Adrenal gland (tissue), 12 donors: ENCODE measurements around the gene GRIK5. TPM values are rescaled to one million over a fixed set of nuclear protein-coding genes. Genes with fewer than 3 reads are reported as not detected.

Source experiments
- DNase-seq, 7 donors: peaks; one replicate each; pipeline ENCODE4 v3.0.0-alpha.2; 2019 to 2020
- H3K27ac ChIP-seq, 5 donors: fragments of 200-600 bp; sonication (generic) in 4 of 5; 1 replicate in 3 of 5; 2 replicates in 2 of 5; pipeline versions ENCODE4 v1.5.1 to v1.8.0; 2016 to 2020; ENCODE audit warnings: mild to moderate bottlenecking in 1 of 5
- H3K27me3 ChIP-seq: fragments of 200-600 bp; 2 replicates; pipeline ENCODE4 v1.8.0; 2021
- H3K36me3 ChIP-seq, 2 donors: fragments of 200-600 bp; replicated peaks in 1 of 2; 1 replicate in 1 of 2; 2 replicates in 1 of 2; pipeline versions ENCODE4 v1.5.1 to v1.8.0; 2018 to 2022
- H3K4me1 ChIP-seq, 2 donors: fragments of 200-600 bp; replicated peaks in 1 of 2; 1 replicate in 1 of 2; 2 replicates in 1 of 2; pipeline versions ENCODE4 v1.5.1 to v1.8.0; 2018 to 2021
- H3K4me3 ChIP-seq, 4 donors: fragments of 200-600 bp; sonication (generic) in 3 of 4; one replicate each; pipeline ENCODE4 v1.5.1; 2016 to 2018
- H3K9me3 ChIP-seq, 3 donors: fragments of 200-600 bp; sonication (generic) in 1 of 3; replicated peaks in 1 of 3; 1 replicate in 2 of 3; 2 replicates in 1 of 3; pipeline versions ENCODE4 v1.5.1 to v1.8.0; 2016 to 2021
- POLR2A ChIP-seq, 2 donors: fragments of 450-650 bp; IDR thresholded peaks; one replicate each; pipeline ENCODE4 v1.6.1; 2017; ENCODE audit warnings: antibody characterized with exemption in 2 of 2, mild to moderate bottlenecking in 2 of 2, moderate library complexity in 1 of 2
- WGBS, 4 donors: extraction: QIAGEN DNeasy Blood & Tissue Kit in 2 of 4; methylation state at CpG; one replicate each; pipeline versions ENCODE4 v1.1.5 to v1.1.7; 2013 to 2017; 5-methylcytosine and 5-hydroxymethylcytosine counted together
- intact Hi-C, 2 donors: fragments of 100-400 bp; cut with DNase I; formaldehyde crosslinking; loops; one replicate each; pipeline versions ENCODE4 v1.14.1 to v1.15.0; 2022 to 2023
- polyA plus RNA-seq, 3 donors: library from polyadenylated mRNA; stranded (reverse); fragments of 200-250 nt in 2 of 3; fragments of 350-450 nt in 1 of 3; fragmentation: Illumina TruSeq in 1 of 3; extraction: RNeasy Lipid Tissue Mini Kit (QIAGEN cat#74804) in 1 of 3; gene quantifications; one replicate each; pipeline ENCODE4 v1.2.3, GENCODE V29; 2013 to 2014
- total RNA-seq, 9 donors: library from RNA; depleted of rRNA in 4 of 9; stranded (reverse); fragments of >200 nt in 4 of 9; fragments of 120-200 nt in 1 of 9; fragmentation: NEBNext Ultra II Directional in 1 of 9; extraction: Animal tissue kit (Norgen Biotek cat#: 25700) in 1 of 9; gene quantifications; one replicate each; pipeline versions ENCODE4 v1.1.0 to v1.2.4, GENCODE V29; 2013 to 2023
- TF ChIP-seq, protein P1 (sequence below), 6 experiments: fragments of 450-650 bp in 4 of 6; fragments of 200-600 bp in 2 of 6; sonication (generic) in 1 of 6; IDR thresholded peaks; 1 replicate in 5 of 6; 2 replicates in 1 of 6; pipeline versions ENCODE4 v1.5.1 to v1.8.0; 2016 to 2021; ENCODE audit warnings: antibody characterized with exemption in 6 of 6, mild to moderate bottlenecking in 2 of 6, moderate library complexity in 1 of 6
- donor health status: healthy with polysubstance abuse.
- donor health status: Bipolar disorder and iron deficiency.
- donor health status: DM: yes; HTN: yes; CAD: no.
- donor health status: DM: no; HTN: no; CAD: no.
- donor health status: DM: no; HTN: no; CAD: no.
- donor health status: DM: yes; HTN: yes; CAD: no.

Gene GRIK5
- total and polyA plus RNA-seq, 12 donors: 0.24 to 11.9 (median 2.3) TPM; not detected in 1

DNA sequence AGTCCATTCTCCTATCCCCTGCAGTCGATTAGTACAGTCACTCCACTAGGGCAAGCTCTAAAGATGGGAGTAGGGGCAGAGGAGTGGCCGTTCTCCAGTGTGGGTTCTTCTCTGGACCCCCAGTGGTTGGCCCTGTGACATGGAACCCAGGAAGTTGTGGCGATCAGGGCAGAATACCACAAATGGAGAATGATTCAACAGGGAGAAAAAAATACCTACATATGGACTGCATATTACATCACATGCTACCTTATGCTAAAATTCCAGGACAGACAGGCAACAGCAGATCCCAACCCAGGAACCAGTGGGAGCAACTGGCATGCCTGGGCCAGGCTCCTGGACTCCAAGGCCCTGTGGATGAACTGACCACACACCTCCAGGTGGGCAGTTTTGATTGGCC lies 41.8 kb upstream of the GRIK5 start:
- WGBS, 4 donors: 75 to 83% (median 79%) methylated on average over 3 of the region's 3 CpGs
- intact Hi-C loops: no loop called here
- no peaks in the 10 kb centered on the region for H3K36me3 ChIP-seq

DNA sequence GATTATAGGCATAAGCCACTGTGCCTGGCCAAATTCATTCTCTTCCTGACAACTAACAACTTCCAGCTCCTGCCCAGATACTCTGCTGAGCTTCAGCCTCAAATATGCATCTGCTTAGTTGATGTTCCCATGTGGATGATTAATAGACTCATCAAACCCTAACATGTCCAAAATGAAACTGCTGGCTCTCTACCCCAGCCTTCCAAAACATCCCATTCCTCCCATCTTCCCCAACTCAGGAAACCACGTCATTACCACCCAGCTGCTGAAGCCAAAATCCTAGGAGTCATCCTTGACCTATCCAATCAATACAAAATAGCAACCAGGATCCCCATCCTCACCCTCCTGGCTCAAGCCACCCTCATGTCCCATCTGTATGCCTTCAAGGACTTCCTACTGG lies 41.4 kb upstream of the GRIK5 start:
- Histone ChIP-seq H3K4me3 (no peak overlapping the region), H3K36me3 (no peaks in the 10 kb centered on the region)
- WGBS, 4 donors: 53 to 68% (median 60%) methylated on average over 1 of the region's 1 CpG

More for the DNA sequence above, 41.8 kb upstream of the GRIK5 start:
- no peak for DNase-seq
- Histone ChIP-seq H3K4me1 (no peaks in the 10 kb centered on the region), H3K4me3 (no peak overlapping the region), H3K27ac (no peak overlapping the region), H3K27me3 (no peaks in the 10 kb centered on the region), H3K9me3 (no peaks in the 10 kb centered on the region)
- TF ChIP-seq POLR2A (IDR thresholded peaks at IDR 0.05): no peak
- TF ChIP-seq, protein P1, sequence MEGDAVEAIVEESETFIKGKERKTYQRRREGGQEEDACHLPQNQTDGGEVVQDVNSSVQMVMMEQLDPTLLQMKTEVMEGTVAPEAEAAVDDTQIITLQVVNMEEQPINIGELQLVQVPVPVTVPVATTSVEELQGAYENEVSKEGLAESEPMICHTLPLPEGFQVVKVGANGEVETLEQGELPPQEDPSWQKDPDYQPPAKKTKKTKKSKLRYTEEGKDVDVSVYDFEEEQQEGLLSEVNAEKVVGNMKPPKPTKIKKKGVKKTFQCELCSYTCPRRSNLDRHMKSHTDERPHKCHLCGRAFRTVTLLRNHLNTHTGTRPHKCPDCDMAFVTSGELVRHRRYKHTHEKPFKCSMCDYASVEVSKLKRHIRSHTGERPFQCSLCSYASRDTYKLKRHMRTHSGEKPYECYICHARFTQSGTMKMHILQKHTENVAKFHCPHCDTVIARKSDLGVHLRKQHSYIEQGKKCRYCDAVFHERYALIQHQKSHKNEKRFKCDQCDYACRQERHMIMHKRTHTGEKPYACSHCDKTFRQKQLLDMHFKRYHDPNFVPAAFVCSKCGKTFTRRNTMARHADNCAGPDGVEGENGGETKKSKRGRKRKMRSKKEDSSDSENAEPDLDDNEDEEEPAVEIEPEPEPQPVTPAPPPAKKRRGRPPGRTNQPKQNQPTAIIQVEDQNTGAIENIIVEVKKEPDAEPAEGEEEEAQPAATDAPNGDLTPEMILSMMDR (IDR thresholded peaks at IDR 0.05): no peak

DNA sequence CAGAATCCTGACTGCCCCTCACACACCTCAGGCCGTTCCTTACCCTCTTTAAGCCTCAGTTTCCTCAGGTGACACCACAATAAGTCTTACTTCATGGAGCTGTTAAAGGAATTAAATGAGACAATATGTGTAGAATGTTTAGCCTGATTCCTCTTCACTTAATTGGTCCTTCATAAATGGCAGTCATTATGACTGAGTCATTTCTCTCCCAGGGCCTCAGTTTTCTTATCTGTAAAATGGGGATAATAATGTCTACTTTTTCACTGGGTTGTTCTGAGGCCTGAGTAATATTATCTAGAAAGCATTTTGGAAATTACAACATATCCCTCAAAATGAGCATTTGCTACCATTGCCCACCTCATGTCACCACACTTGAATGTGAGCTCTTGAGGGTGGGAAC lies 40.7 kb upstream of the GRIK5 start:
- no peaks in the 10 kb centered on the region for H3K9me3 ChIP-seq
- TF ChIP-seq, protein P1 (IDR thresholded peaks at IDR 0.05): no peak
- no peak for TF ChIP-seq POLR2A (IDR thresholded peaks at IDR 0.05)
- H3K27ac ChIP-seq: no peak overlapping the region
- H3K4me1 ChIP-seq: no peaks in the 10 kb centered on the region
- intact Hi-C loops: no loop called here
- H3K4me3 ChIP-seq: no peak overlapping the region
- no peaks in the 10 kb centered on the region for H3K36me3 ChIP-seq
- WGBS, 4 donors: 69 to 92% (median 76%) methylated on average over 1 of the region's 1 CpG
- H3K27me3 ChIP-seq: no peaks in the 10 kb centered on the region
- DNase-seq: no peak

More for the DNA sequence above, 41.4 kb upstream of the GRIK5 start:
- Histone ChIP-seq H3K27me3 (no peaks in the 10 kb centered on the region), H3K4me1 (no peaks in the 10 kb centered on the region), H3K27ac (no peak overlapping the region), H3K9me3 (no peaks in the 10 kb centered on the region)
- no peak for DNase-seq
- no peak for TF ChIP-seq POLR2A (IDR thresholded peaks at IDR 0.05)
- TF ChIP-seq, protein P1 (IDR thresholded peaks at IDR 0.05): no peak
- intact Hi-C loops: no loop called here

DNA sequence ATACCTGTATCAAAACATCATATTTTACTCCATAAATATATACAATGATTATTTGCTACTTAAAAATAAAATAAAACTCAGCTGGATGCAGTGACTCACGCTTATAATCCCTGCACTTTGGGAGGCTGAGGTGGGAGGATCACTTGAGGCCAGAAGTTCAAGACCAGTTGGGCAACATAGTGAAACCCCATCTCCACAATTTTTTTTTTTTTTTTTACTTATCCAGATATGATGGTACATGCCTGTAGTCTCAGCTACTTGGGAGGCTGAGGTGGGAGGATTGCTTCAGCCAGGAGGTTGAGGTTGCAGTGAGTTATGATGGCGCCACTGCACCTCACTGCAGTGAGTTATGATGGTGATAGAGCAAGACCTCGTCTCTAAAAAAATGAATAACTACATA lies 39.9 kb upstream of the GRIK5 start:
- no peak for DNase-seq
- Histone ChIP-seq H3K4me1 (no peaks in the 10 kb centered on the region), H3K36me3 (no peaks in the 10 kb centered on the region), H3K4me3 (no peak overlapping the region), H3K9me3 (no peaks in the 10 kb centered on the region), H3K27me3 (no peaks in the 10 kb centered on the region), H3K27ac (no peak overlapping the region)
- TF ChIP-seq, protein P1 (IDR thresholded peaks at IDR 0.05): no peak
- TF ChIP-seq POLR2A (IDR thresholded peaks at IDR 0.05): no peak
- WGBS, 4 donors: 72 to 82% (median 77%) methylated on average over 3 of the region's 3 CpGs
- intact Hi-C loops: no loop called here
